GM12874 (cell line): ENCODE data around the gene SELENOM.

Experiments
- CTCF ChIP-seq: IDR thresholded peaks from 2 replicates; pipeline ENCODE4 v1.5.1; 2011; ENCODE audit warnings: low read depth, mild to moderate bottlenecking, control low read depth, low read length, moderate library complexity; ENCODE audit not compliant: insufficient read depth

Gene SELENOM

GRCh38 chr22:31120642-31121041 is 13.3 kb upstream of the SELENOM start:
- no peak for TF ChIP-seq CTCF

GRCh38 chr22:31120230-31120629 is 12.9 kb upstream of the SELENOM start:
- no peak for TF ChIP-seq CTCF

GRCh38 chr22:31119026-31119717 is 11.8 kb upstream of the SELENOM start:
- TF ChIP-seq CTCF = no peak

GRCh38 chr22:31118046-31118820 is 10.9 kb upstream of the SELENOM start:
- TF ChIP-seq CTCF = no peak

- no peak for TF ChIP-seq CTCF
These were observed 488 bp upstream of the SELENOM start for GRCh38 chr22:31107894-31108218.

- no peak for TF ChIP-seq CTCF
These were observed 614 bp downstream of the SELENOM start for GRCh38 chr22:31106731-31107177.

GRCh38 chr22:31106001-31106571 is 1.3 kb downstream of the SELENOM start:
- no peak for TF ChIP-seq CTCF
